Duodenal mucosa (tissue), 2 donors: ENCODE results near the gene TTC27.

Experiments
- H3K27ac ChIP-seq: one replicate; pipeline ENCODE4 v1.7.0; 2013; ENCODE audit warnings: low read depth, low read length
- H3K27me3 ChIP-seq, 2 donors: one replicate each; pipeline ENCODE4 v1.7.0; 2013; ENCODE audit warnings: low read length in 2 of 2, control low read depth in 1 of 2; ENCODE audit not compliant: insufficient read depth in 2 of 2, control insufficient read depth in 1 of 2
- H3K36me3 ChIP-seq, 2 donors: one replicate each; pipeline ENCODE4 v1.7.0; 2013; ENCODE audit warnings: low read length in 2 of 2, control low read depth in 1 of 2; ENCODE audit not compliant: insufficient read depth in 2 of 2, control insufficient read depth in 1 of 2
- H3K4me1 ChIP-seq, 2 donors: one replicate each; pipeline ENCODE4 v1.7.0; 2013; ENCODE audit warnings: low read length in 2 of 2, control low read depth in 1 of 2; ENCODE audit not compliant: insufficient read depth in 2 of 2, control insufficient read depth in 1 of 2
- H3K4me3 ChIP-seq, 2 donors: one replicate each; pipeline ENCODE4 v1.7.0; 2013; ENCODE audit warnings: low read length in 2 of 2, low read depth in 1 of 2
- H3K9ac ChIP-seq, 2 donors: one replicate each; pipeline ENCODE4 v1.7.0; 2013; ENCODE audit warnings: low read length in 2 of 2, low read depth in 1 of 2
- H3K9me3 ChIP-seq, 2 donors: one replicate each; pipeline ENCODE4 v1.7.0; 2013; ENCODE audit warnings: low read length in 2 of 2, control low read depth in 1 of 2; ENCODE audit not compliant: control insufficient read depth in 1 of 2

The TTC27 gene

DNA sequence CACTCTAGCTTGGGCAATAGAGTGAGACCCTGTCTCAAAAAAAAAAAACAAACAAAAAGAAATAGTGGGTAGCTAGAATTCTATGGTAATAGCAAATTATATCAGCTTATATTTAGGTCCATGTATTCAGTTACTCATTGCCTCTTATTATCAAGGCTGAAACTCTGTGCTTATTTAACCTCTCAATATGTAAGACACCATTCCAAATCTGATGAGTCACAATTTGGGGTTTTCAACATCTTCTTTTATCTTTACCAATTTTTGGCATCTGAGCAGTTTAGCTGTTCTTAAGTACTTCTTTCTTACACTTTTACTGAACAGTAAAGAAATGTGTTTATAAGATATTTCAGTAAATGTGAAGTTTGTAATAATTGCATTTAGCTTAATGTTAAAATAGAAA, 69.3 kb downstream of the TTC27 start:
- Histone ChIP-seq H3K4me3 (no peak overlapping the region), H3K36me3 (peaks cover 5 to 6% of the 10 kb centered on the region in 2 donors), H3K9me3 (no peaks in the 10 kb centered on the region), H3K4me1 (no peaks in the 10 kb centered on the region), H3K27ac (no peak overlapping the region), H3K9ac (no peak overlapping the region), H3K27me3 (no peaks in the 10 kb centered on the region)

DNA sequence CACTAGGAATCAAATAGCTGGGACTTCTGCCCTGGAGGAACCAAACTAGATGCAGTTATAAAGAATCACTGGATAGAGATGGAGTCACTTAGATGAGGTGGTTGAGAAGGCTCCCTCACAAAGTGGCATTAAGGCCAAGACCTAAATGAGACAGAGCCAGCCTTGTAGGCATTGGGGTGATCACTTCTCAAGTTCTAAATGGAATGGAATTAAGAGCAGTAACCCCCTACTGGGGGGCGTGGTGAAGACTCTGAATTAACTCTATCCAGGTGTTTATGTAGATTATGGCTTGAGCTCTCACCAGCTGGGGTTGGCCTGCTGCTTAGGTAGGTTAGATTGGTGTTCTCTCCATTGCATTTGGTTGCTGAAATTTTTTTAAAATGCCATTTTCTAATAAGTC, 71.3 kb downstream of the TTC27 start:
- Histone ChIP-seq H3K9ac (no peak overlapping the region), H3K27ac (no peak overlapping the region), H3K4me3 (no peak overlapping the region), H3K4me1 (no peaks in the 10 kb centered on the region), H3K36me3 (peaks cover 5 to 17% of the 10 kb centered on the region in 2 donors), H3K27me3 (no peaks in the 10 kb centered on the region), H3K9me3 (no peaks in the 10 kb centered on the region)

DNA sequence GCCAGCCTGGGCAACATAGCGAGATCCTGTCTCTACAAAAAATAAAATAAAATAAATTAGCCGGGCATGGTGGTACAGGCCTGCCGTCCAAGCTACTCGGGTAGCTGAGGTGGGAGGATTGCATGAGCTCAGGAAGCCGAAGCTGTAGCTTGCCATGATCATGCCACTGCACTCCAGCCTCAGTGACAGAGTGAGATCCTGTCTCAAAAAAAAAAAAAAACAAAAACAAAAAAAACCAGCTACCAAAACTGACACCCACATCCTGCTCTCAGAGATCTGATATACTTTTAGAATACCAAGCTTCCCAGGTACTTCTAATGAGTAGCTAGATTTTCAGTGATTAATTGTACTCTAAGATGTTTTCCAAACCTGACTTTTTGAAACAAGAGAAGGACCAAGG, 74.0 kb downstream of the TTC27 start:
- Histone ChIP-seq H3K9ac (no peak overlapping the region), H3K4me3 (no peak overlapping the region), H3K36me3 (peaks cover 5 to 20% of the 10 kb centered on the region in 2 donors), H3K27ac (no peak overlapping the region), H3K9me3 (no peaks in the 10 kb centered on the region), H3K4me1 (no peaks in the 10 kb centered on the region), H3K27me3 (no peaks in the 10 kb centered on the region)

DNA sequence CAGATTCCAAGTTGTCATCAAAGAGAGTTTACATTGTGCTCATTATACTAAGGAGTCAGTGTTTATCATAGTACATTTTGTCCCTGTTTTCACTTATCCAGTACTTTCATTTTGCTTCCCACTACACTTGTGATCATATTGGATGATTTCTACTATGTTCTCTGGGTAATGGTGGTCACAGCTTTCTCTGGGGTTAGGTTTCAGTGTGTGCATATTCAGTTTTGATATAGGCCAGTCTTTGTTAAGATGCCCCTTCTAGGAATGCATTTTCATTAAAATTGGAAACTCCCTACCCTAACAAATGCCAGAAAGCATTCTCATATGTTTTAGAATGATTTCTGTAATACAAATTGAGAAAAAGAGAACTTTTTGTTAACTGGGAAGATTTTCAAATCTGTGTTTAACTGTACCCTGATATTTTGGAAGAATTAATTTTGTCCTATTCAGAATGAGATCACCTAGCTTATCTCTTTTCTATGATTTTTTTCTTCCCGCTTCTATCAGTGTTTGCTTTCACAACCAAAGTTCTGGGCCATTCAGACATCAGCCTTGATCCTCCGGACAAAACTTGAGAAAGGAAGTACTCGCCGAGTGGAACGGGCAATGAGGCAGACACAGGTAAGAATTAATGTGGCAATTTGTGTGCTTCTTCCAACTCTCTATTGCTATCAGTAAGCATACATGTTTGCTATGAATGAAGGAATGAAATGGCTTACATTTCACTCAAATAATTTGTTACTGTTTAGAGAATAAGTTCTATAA, 74.6 kb downstream of the TTC27 start:
- Histone ChIP-seq H3K9me3 (no peaks in the 10 kb centered on the region), H3K4me3 (no peak overlapping the region), H3K27ac (no peak overlapping the region), H3K9ac (no peak overlapping the region), H3K27me3 (no peaks in the 10 kb centered on the region), H3K4me1 (no peaks in the 10 kb centered on the region), H3K36me3 (peaks cover 5 to 20% of the 10 kb centered on the region in 2 donors)

DNA sequence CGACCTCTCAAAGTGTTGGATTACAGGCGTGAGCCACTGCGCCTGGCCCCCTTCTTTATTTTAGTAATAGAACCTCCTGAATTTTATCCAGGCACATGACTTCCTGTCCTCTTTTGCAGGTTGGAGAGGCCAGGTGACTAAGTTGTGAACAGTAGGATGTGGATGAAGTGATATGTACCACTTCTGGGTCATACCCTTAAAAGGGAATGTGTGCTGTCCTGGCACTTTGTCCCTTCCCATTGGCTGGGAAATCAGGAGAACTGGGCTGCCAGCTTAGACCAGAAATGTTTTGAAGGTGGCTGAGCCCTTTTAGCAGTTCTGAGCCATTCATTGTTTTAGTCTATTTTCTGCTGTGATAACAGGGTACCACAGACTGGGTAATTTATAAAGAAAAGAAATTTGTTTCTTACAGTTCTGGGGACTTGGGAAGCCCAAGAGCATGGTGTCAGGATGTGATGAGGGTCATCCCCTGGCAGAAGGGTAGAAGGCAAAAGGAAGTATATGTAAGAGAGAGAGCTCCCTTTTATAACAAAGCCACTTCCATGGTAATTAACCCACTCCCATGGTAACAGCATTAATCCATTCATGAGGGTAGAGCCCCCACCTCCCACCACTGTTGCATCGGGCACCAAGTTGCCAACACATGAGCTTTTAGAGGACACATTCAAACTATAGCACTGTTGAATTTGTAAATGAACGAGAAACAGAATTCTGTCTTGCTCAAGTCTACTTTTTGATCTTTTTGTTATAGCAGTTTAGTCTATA, 79.1 kb downstream of the TTC27 start:
- no peaks in the 10 kb centered on the region for H3K4me1 ChIP-seq
- no peak overlapping the region for H3K9ac ChIP-seq
- no peaks in the 10 kb centered on the region for H3K27me3 ChIP-seq
- H3K4me3 ChIP-seq = no peak overlapping the region
- no peak overlapping the region for H3K27ac ChIP-seq
- H3K36me3 ChIP-seq = peaks cover 0 to 14% of the 10 kb centered on the region in 2 donors
- no peaks in the 10 kb centered on the region for H3K9me3 ChIP-seq

DNA sequence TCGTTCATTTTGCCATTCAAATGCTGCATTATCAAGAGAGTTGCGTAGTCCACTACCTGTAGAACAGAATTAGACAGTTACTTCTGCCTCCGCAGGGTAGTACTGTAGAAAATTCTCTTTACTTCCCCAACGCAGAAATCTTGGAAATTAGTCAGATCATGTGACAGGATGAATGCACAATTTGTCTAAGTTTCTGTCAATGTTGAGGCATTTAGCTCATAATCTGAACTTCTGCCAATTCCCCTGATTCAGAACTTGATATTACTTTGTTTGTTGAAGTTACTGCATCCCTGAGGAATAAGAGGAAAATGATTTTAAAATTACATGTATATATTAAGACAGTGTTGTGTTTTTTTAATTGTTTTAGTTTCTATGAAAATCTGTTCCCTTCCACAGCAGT, 83.4 kb downstream of the TTC27 start:
- H3K27me3 ChIP-seq = no peaks in the 10 kb centered on the region
- no peaks in the 10 kb centered on the region for H3K4me1 ChIP-seq
- H3K27ac ChIP-seq = no peak overlapping the region
- H3K4me3 ChIP-seq = no peak overlapping the region
- no peaks in the 10 kb centered on the region for H3K9me3 ChIP-seq
- no peaks in the 10 kb centered on the region for H3K36me3 ChIP-seq
- H3K9ac ChIP-seq = no peak overlapping the region

DNA sequence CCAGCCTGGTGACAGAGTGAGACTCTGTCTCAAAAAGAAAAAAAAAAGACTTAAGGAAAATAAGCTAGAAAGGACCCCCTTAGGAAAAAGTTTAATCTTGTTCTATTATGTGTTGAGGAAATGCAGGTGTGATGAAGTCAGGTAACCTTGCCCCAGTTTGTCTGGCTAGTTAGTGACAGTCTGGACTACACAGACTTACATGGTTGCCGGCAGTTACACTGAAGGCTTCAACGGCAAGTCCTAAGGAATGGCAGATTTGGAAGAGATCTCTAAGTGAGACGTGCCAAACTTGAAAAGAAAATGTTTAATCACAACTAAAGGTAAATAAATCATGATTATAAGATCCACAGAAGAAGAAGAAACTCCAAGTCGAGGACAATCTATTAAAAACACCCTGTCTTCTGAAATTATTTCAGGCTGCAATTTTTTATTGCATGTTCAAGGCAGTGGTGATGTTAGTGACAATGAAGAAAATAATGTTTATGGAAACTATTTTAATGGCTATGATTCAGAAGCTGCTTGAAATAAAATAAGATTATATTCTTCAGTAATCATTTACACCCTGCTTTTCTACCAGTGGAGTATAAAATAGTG, 84.2 kb downstream of the TTC27 start:
- Histone ChIP-seq H3K9me3 (no peaks in the 10 kb centered on the region), H3K36me3 (no peaks in the 10 kb centered on the region), H3K27ac (no peak overlapping the region), H3K9ac (no peak overlapping the region), H3K27me3 (no peaks in the 10 kb centered on the region), H3K4me1 (no peaks in the 10 kb centered on the region), H3K4me3 (no peak overlapping the region)

DNA sequence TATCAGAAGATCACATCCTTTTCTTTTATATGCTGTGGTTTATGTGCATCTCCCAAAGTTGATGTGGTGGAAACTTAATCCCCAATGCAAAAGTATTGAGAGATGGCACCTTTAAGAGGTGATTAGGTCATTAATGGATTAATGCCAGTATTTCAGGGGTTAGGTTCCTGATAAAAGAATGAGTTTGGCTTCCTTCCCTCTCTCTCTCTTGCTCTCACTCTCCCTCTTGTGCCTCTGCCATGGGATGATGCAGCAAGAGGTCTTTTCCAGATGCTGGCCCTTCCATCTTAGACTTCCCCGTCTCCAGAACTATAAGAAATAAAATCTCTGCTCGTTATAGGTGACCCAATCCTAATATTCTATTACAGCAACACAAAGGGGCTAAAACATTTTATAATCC, 85.0 kb downstream of the TTC27 start:
- Histone ChIP-seq H3K9ac (no peak overlapping the region), H3K27me3 (no peaks in the 10 kb centered on the region), H3K9me3 (no peaks in the 10 kb centered on the region), H3K27ac (no peak overlapping the region), H3K4me3 (no peak overlapping the region), H3K36me3 (no peaks in the 10 kb centered on the region), H3K4me1 (no peaks in the 10 kb centered on the region)

DNA sequence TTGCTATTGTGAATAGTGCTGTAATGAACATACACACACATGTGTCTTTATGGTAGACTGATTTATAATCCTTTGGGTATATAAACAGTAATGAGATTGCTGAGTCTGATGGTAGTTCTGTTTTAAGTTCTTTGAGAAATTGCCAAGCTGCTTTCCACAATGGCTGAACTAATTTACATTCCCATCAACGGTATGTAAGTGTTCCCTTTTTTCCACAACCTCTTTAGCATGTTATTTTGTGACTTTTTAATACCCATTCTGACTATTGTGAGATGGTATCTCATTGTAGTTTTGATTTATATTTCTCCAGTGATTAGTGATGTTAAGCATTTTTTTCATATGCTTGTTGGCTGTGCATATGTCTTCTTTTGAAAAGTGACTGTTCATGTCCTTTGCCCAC, 86.7 kb downstream of the TTC27 start:
- Histone ChIP-seq H3K9ac (no peak overlapping the region), H3K36me3 (no peaks in the 10 kb centered on the region), H3K9me3 (no peaks in the 10 kb centered on the region), H3K4me1 (no peaks in the 10 kb centered on the region), H3K27me3 (no peaks in the 10 kb centered on the region), H3K27ac (no peak overlapping the region), H3K4me3 (no peak overlapping the region)

DNA sequence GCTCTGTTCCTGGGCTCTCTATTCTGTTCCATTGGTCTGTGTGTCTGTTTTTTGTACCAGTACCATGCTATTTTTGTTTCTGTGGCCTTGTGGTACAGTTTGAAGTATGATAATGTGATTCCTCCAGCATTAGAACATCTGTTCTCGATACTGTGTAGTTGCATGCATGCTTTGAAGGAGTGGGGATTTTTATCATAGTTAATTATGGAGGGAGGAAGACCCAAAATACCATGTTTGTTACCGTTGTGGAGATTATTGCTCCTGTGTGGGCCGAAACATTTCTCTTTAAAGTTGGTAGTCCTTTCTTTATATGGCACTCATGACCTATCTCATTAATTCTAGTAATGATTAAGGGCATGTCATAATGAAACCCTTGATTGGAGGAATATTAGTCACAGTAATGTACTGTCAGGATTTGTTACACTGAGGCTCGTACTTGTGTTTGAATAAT, 87.6 kb downstream of the TTC27 start:
- no peak overlapping the region for H3K9ac ChIP-seq
- H3K4me1 ChIP-seq = no peaks in the 10 kb centered on the region
- H3K36me3 ChIP-seq = no peaks in the 10 kb centered on the region
- no peak overlapping the region for H3K27ac ChIP-seq
- no peaks in the 10 kb centered on the region for H3K9me3 ChIP-seq
- no peaks in the 10 kb centered on the region for H3K27me3 ChIP-seq
- no peak overlapping the region for H3K4me3 ChIP-seq
